Measurements from ENCODE around the gene IRF7. TPM values are rescaled to one million over a fixed set of nuclear protein-coding genes. Genes with fewer than 3 reads are reported as not detected.

IRF7 gene
- total and polyA plus RNA-seq, 4 donors, result 15.7 to 62.4 (median 37.0) TPM

- TF ChIP-seq, protein P1, sequence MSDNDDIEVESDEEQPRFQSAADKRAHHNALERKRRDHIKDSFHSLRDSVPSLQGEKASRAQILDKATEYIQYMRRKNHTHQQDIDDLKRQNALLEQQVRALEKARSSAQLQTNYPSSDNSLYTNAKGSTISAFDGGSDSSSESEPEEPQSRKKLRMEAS (IDR thresholded peaks at IDR 0.05), result no peak
- no peak for TF ChIP-seq YY1 (IDR thresholded peaks at IDR 0.05)
- no peak for TF ChIP-seq JUND (IDR thresholded peaks at IDR 0.05)
- no peak for TF ChIP-seq RAD21 (IDR thresholded peaks at IDR 0.05)
- TF ChIP-seq, protein P2, sequence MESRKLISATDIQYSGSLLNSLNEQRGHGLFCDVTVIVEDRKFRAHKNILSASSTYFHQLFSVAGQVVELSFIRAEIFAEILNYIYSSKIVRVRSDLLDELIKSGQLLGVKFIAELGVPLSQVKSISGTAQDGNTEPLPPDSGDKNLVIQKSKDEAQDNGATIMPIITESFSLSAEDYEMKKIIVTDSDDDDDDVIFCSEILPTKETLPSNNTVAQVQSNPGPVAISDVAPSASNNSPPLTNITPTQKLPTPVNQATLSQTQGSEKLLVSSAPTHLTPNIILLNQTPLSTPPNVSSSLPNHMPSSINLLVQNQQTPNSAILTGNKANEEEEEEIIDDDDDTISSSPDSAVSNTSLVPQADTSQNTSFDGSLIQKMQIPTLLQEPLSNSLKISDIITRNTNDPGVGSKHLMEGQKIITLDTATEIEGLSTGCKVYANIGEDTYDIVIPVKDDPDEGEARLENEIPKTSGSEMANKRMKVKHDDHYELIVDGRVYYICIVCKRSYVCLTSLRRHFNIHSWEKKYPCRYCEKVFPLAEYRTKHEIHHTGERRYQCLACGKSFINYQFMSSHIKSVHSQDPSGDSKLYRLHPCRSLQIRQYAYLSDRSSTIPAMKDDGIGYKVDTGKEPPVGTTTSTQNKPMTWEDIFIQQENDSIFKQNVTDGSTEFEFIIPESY (IDR thresholded peaks at IDR 0.05), result no peak
- no peak for TF ChIP-seq TAF1 (conservative IDR thresholded peaks at IDR 0.05)
These were observed 48.6 kb downstream of the IRF7 start (continued) for GRCh38 chr11:567011-567628.

DNA sequence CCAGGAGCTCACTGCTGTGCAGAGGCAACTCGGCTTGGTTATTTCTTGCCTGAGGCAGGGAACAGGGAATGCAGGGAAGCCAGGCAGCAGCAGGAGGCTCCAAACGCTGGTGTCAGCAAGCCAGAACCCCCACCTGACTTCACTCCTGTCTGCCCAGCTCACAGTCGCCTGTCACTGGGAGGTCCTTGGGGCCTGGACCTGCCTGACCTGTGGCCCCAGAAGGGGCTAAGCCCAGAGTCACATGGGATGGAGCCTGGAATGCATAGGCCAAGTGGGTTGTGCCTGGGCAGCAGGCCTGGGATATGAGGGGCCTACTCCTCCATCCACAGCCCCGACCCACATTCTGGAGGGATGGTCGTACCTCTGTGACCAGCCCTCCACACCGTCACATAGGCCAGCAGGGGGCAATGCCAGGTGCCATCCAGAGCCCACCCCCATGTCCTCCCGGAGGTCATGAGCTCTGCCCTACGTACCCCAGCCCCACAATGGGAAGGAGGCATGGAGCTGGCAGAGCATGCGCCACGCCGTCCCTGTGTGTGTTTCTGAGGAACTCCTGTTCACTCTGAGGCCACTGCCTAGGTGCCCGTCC lies 49.7 kb downstream of the IRF7 start:
- no peaks in the 10 kb centered on the region for H3K9me3 ChIP-seq (ENCODE audit: control insufficient read depth in 4 of 4, low read length in 3 of 4)
- H3K9ac ChIP-seq (ENCODE audit: low read depth in 1 of 2, low read length in 2 of 2), result no peak overlapping the region
- DNase-seq (ENCODE audit: low spot score), result no peak

More for the DNA sequence above, 49.7 kb downstream of the IRF7 start:
- H3K27ac ChIP-seq (ENCODE audit: low read depth in 1 of 2, low read length in 2 of 2), result no peak overlapping the region
- no peaks in the 10 kb centered on the region for H3K27me3 ChIP-seq (ENCODE audit: control insufficient read depth in 4 of 4, insufficient read depth in 4 of 4, low read length in 3 of 4)
- no peak overlapping the region for H3K4me3 ChIP-seq (ENCODE audit: low read depth in 1 of 3, low read length in 3 of 3)
- 88% methylated on average over 12 of the region's 12 CpGs for WGBS
- TF ChIP-seq FOXA2 (IDR thresholded peaks at IDR 0.05), result no peak
- TF ChIP-seq FOXA1 (IDR thresholded peaks at IDR 0.05), result no peak
- TF ChIP-seq REST (IDR thresholded peaks at IDR 0.05), result no peak
- TF ChIP-seq HNF4A (conservative IDR thresholded peaks at IDR 0.05), result no peak
- no peak for TF ChIP-seq EGR1 (IDR thresholded peaks at IDR 0.05; ENCODE audit: low read depth in 2 of 2)
- no peak for TF ChIP-seq SP1 (IDR thresholded peaks at IDR 0.05)
- TF ChIP-seq TAF1 (conservative IDR thresholded peaks at IDR 0.05), result no peak
- no peak for TF ChIP-seq RXRA (IDR thresholded peaks at IDR 0.05)
- TF ChIP-seq GABPA (IDR thresholded peaks at IDR 0.05 in 1 of 2, conservative IDR thresholded peaks at IDR 0.05 in 1 of 2), result no peak
- TF ChIP-seq NR2F2 (IDR thresholded peaks at IDR 0.05), result no peak
- TF ChIP-seq, protein P1 (IDR thresholded peaks at IDR 0.05), result no peak
- peaks cover 0 to 8% (median 6%) of the 10 kb centered on the region in 4 donors for H3K36me3 ChIP-seq (ENCODE audit: control insufficient read depth in 4 of 4, insufficient read depth in 3 of 4, low read depth in 1 of 4, low read length in 3 of 4)
- H3K4me1 ChIP-seq (ENCODE audit: control insufficient read depth in 4 of 4, insufficient read depth in 4 of 4, low read length in 3 of 4), result peaks cover 11 to 35% (median 23%) of the 10 kb centered on the region in 4 donors

Measured in liver (tissue), 9 donors.